Activated effector memory CD4-positive, alpha-beta T cell treated with Interleukin-2 at 50 U/mL for 16 hours (primary cell): ENCODE results near the gene SLC22A2.

Experiments
- DNase-seq: peaks from one replicate; pipeline ENCODE4 v3.0.0-alpha.2; 2020

Gene SLC22A2

GRCh38 chr6:160203522-160203921 is 55.1 kb downstream of the SLC22A2 start:
- no peak for DNase-seq

DNA sequence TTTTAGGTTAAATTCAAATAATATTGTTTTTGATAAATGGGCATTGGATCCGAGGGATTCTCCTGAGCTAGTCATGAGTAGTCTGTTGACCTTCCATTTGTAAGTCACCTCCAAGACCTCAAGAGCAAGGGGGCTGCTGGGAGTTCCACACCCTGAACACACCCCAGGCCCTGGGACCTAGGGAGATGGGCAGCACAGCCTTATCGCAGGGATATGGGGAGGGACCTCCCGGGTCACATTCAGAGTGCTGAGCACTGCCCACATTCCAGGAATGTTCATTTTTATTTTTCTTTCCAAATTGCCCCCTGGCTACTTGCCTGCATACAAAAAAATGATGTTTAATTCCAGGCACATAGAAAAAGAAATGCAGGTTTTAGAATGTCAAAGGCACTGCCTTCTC is 55.5 kb downstream of the SLC22A2 start:
- DNase-seq = no peak

- DNase-seq = no peak
Measured at GRCh38 chr6:160202411-160202810, 56.2 kb downstream of the SLC22A2 start.

DNA sequence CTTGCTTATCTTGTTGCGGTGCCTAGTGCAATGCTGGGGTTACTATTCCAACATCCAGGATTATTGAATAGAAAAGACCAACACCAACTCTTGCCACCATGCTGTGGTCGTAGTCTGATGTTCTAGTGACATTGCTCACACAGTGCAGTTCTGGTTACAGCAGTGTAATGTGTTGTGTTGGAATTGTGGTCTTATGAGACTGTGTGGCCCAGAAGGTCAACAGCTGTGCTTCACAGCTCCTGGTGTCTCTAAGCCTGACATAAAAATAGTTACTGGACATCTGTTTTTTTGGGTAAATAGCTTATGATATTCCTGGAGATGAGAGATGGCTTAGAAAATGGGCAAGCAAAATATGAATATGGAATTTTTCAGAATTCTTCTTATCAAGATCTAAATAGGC is 57.6 kb downstream of the SLC22A2 start:
- no peak for DNase-seq

DNA sequence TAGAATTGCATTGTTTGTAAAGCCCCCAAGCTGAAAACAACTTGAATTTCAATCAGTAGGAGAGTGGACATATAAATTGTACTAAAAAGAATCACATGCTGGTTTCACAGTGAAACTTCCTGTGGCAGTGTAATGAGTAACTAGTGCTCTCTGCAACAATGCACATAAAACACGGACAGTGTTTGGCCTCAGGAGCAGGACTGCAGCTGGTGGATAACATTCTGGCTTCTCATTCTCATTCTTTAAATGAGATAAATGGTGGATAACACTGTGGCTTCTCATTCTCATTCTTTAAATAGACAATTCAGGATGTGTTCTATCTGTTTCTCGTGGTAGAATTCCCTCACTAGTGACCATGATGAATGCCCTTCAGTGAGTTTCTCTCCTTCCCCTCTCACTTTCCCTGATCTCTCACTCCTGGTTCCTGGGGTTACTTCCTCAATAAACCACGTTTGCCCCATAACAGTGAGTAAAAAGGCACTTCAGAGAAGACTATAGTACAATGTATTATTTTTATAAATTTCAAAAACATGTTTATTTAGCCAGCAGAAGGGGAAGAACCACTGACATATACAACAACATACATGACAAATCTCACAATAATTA is 59.9 kb downstream of the SLC22A2 start:
- no peak for DNase-seq

DNA sequence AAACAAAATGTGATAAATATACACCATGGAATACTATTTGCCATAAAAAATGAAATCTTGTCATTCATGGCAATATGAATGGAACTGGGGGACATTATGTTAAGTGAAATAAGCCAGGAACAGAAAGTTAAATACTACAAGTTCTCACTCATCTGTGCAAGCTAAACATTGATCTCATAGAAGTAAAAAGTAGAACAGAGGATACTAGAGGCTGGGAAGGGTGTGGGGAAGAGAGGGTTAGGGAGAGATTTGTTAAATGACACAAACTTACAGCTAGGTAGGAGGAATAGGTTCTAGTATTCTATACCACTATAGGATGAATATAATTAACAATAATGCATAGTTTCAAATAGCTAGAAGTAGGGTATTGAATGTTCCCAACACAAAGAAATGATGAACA is 61.0 kb downstream of the SLC22A2 start:
- no peak for DNase-seq

DNA sequence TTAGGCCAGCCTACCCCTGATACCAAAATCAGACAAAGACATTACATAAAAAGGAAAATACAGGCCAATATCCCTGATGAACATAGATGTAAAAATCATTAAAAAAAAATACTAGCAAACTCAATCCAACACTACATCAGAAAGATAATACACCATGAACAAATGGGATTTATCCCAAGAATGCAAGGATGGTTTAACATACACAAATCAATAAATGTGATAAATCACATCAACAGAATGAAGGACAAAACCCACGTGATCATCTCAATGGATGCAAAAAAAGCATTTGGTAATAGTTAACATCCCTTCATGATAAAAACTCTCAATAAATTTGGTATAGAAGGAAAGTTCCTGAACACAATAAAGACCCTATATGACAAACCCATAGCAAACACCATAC is 63.8 kb downstream of the SLC22A2 start:
- DNase-seq = no peak

- DNase-seq = no peak
Measured at GRCh38 chr6:160192840-160193239, 65.8 kb downstream of the SLC22A2 start.

GRCh38 chr6:160190973-160191372 is 67.6 kb downstream of the SLC22A2 start:
- no peak for DNase-seq

DNA sequence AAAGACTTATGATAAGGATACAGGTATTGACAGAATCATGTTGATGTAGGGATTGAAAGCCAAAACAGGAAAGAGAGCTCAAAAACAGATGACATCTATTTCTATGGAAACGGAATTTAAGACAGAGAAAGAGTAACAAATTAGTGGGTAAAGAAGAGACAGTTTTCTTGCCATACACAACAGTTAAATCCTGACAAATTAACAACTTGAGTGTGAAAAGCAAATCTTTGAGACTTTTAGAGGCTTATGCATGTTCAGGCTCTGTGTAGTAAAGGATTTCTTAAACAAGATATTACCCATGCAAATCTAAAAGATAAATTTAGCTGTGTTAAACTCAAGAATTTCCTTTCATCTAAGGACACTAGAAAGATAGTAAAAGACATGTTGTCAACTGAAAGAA is 68.5 kb downstream of the SLC22A2 start:
- no peak for DNase-seq

DNA sequence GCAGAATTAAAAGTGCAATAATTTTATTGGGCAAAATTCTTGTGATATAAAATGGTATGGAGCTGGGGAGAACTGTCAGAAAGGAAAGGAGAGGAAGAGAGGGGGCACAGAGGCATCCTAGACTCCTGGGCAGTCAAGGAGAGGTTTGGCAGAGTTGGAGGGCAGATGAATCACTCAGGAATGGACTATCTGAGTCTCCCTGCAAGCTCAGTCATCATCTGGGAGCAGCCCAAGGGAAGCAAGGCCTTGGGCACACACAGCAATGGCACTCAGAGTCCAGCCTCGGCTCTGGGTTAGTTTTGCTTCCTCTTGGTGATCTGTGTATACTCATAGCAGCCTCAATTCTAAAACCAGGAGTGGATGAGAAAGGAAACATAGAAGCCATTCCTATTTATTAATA is 69.8 kb downstream of the SLC22A2 start:
- DNase-seq = no peak

DNA sequence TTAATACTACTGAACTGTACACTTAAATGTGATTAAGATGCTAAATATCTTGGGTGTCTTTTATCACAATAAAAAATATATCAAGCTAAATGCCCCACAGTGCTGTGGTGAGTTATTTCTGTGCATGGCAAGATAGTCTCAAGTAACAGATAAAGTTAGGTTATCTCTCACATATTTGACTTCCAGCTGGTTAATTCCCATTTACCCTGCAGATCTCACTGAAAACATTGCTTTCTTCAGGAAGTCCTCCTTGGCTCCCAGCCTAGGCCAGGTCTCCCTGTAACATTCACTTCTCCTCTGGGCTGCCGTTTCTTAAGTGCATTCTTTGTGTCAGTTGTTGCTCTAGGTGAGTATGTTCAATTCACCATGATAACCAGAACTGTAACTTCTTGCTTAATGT is 77.9 kb downstream of the SLC22A2 start:
- DNase-seq = no peak

DNA sequence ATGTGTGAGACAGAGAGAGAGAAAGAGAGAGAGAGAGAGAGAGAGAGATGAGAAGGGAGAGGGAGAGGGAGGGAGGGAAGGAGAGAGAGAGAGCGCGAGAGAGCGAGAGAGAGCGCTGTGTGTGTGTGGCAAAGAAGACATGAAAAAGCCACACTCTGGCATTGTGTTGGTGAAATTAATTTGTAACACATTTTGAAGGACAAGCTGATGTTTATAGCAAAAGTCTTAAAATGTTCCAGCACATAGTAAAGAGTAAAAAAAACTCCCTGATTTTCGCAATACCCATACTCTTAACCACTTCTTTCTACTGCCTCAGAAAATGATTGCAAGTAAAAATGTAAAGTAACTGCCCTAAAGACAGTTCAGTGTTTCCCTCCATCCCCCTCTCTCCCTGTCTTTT is 80.3 kb downstream of the SLC22A2 start:
- no peak for DNase-seq

GRCh38 chr6:160177220-160177619 is 81.4 kb downstream of the SLC22A2 start:
- DNase-seq = no peak

GRCh38 chr6:160174681-160175080 is 83.9 kb downstream of the SLC22A2 start:
- DNase-seq = no peak

DNA sequence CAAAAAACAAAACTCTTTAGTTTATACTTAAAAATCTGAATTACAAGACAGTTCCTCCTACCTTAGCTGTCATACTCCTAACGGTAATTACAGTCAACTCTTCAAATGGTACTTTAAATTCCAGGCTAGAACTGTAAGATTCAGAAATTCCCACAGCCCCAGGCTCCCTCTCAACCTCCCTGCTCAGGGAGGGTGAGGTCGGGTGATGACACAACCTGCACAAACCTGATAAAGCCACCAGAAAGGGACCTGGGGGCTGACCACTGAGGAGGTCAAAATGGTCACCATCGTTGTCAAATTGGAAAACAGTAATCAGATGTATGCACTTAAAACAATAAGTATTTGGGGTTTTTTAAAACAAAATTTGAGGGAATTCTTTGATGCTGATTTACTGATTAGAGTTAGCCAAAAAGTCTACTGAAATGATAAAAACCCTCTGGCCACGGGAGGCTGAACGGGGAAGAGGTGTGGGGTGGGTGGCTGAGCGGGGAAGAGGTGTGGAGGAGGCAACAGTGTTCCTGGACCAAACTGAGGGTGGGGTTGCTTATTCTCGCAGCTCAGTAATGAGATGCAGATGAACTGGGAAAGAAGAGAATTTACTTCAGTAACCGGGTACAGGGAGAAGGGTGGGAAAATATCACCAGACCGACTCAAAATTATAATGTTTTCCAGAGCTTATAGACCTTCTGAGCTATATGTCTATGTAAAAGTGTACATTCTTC is 84.7 kb downstream of the SLC22A2 start:
- DNase-seq = no peak

DNA sequence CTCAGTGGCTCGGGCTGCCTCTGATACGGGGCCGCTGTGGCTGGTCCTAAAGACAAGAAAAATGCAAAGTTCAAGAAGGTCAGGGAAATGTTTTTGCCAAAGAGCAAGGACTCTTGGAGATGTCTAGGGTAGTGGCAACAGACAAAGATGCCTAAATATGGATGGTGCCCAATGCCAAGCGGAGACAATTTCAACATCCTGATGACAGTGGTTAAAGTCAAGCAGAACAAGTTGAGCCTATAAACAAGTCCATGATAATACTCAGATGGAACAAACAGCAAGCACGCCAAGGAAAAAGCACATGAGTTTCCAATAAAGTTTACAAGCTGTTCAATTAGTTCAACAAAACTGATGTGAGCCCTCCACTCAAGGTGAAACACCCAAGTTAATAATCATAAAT is 85.9 kb downstream of the SLC22A2 start:
- no peak for DNase-seq

GRCh38 chr6:160170018-160170680 is 88.5 kb downstream of the SLC22A2 start:
- DNase-seq = no peak

DNA sequence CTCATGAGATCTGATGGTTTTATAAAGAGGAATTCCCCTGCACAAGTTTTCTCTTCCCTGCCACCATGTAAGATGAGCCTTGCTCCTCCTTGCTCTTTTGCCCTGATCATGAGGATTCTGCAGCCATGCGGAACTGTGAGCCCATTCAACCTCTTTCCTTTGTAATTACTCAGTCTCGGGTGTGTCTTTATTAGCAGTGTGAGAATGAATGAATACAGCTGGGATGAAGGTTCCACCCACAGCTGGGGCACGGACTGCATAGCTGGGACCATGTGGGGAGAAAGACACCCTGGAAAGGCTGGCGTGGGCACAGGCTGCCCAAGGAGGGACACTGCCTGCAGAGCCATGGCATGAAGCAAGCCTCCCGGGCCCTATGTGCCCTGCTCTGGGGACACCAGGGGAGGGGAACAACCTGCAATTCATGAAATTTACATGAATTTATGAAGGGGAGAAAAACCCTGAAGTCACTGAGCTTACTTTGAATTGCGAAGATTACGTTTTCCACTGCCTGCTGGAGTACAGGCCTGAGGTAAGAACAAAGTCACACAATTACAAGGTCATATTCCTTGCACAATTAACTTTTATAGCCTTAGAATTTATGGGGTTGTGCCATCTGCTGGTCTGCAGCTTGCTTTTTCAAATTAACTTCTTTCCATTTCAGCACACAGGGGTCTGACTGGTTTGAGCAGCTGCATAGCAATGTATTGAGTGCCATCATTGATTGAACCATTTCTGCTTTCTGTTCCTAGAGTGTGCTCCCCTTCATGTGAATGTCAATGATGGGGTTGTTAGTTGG is 90.8 kb downstream of the SLC22A2 start:
- no peak for DNase-seq
